ENCODE results near the gene ANKRD18A. TPM values are rescaled to one million over a fixed set of nuclear protein-coding genes. Genes with fewer than 3 reads are reported as not detected.
"Not testable (repeated sequence)": the region's sequence is repeated elsewhere in the genome, so short reads cannot be mapped to it uniquely, and the experiment has no call there.

ANKRD18A gene
- total RNA-seq, 1 donor from 2014 or later: not detected

DNA sequence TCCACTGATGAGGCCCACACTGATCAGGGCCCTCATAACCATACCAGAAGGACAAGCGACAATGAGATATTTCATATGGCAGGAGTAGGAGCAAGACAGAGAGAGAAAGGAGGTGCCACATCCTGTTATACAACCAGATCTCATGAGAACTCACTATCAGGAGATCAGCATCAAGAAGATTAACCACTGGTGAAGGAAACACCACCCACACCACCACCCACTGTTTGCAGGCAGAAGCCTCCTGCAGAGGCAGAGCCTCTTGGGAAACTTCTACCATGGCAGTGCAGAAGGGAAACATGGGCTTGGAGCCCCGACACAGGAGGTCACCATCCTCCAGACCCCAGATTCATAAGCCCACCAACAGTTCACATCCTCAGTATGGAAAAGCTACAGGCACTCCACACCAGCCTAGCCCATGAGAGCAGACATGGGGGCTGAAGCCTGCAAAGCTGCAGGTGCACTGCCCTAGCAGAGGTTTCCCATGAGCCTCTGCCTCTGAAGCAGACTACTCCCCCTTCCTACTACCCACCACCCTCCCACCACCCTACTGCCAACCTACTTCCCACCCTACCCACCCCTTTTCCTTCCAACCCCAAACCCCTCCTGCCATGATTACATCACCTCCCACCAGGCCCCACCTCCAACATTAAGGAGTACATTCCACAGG, 73.8 kb downstream of the ANKRD18A start:
- intact Hi-C loops (cut with micrococcal nuclease); ATAC-seq (ENCODE audit: low read depth); H3K4me1 Mint-ChIP-seq; POLR2A ChIA-PET; H3K27me3 Mint-ChIP-seq; H3K36me3 Mint-ChIP-seq (ENCODE audit: low read depth); H3K27ac Mint-ChIP-seq; H3K4me3 Mint-ChIP-seq; DNase-seq; CTCF ChIA-PET; H3K9me3 Mint-ChIP-seq: not testable (repeated sequence)

DNA sequence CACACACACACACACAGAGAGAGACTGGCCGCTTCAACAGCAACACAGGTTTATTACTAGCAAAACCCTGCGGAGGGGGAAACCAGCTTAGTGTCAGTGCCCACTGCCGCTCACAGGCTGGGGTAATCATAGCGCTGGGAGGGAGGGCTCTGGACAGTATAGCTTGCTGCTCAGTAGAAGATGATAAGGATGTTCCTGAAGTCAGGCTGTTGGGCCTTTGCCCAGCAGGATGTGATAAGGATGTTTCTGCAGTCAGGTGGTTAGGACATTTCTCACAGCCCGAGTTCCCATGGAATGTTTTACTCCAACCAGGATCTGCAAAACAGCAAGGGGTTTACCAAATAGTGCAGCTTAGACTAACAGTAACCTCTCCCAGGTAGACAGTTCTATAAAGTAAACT, 79.9 kb downstream of the ANKRD18A start:
- DNase-seq; H3K27ac Mint-ChIP-seq; H3K9me3 Mint-ChIP-seq; CTCF ChIA-PET; intact Hi-C loops (cut with micrococcal nuclease); H3K27me3 Mint-ChIP-seq; POLR2A ChIA-PET; H3K36me3 Mint-ChIP-seq (ENCODE audit: low read depth); H3K4me1 Mint-ChIP-seq; H3K4me3 Mint-ChIP-seq; ATAC-seq (ENCODE audit: low read depth): not testable (repeated sequence)

- H3K4me3 Mint-ChIP-seq: no peak overlapping the region
- peaks cover 6% of the 10 kb centered on the region for H3K9me3 Mint-ChIP-seq
- no peaks in the 10 kb centered on the region for H3K4me1 Mint-ChIP-seq
- ATAC-seq (ENCODE audit: low read depth) (no peak), DNase-seq (no peak)
- intact Hi-C loops (cut with micrococcal nuclease): no loop called here
- no peaks in the 10 kb centered on the region for H3K36me3 Mint-ChIP-seq (ENCODE audit: low read depth)
- POLR2A ChIA-PET: no interaction called here
- H3K27ac Mint-ChIP-seq: no peak overlapping the region
- peaks cover 5% of the 10 kb centered on the region for H3K27me3 Mint-ChIP-seq
- CTCF ChIA-PET: no interaction called here
- TF ChIP-seq, protein P1, sequence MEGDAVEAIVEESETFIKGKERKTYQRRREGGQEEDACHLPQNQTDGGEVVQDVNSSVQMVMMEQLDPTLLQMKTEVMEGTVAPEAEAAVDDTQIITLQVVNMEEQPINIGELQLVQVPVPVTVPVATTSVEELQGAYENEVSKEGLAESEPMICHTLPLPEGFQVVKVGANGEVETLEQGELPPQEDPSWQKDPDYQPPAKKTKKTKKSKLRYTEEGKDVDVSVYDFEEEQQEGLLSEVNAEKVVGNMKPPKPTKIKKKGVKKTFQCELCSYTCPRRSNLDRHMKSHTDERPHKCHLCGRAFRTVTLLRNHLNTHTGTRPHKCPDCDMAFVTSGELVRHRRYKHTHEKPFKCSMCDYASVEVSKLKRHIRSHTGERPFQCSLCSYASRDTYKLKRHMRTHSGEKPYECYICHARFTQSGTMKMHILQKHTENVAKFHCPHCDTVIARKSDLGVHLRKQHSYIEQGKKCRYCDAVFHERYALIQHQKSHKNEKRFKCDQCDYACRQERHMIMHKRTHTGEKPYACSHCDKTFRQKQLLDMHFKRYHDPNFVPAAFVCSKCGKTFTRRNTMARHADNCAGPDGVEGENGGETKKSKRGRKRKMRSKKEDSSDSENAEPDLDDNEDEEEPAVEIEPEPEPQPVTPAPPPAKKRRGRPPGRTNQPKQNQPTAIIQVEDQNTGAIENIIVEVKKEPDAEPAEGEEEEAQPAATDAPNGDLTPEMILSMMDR (IDR thresholded peaks at IDR 0.05): no peak
Observed at GRCh38 chr9:38529317-38529716, 91.1 kb downstream of the ANKRD18A start.

DNA sequence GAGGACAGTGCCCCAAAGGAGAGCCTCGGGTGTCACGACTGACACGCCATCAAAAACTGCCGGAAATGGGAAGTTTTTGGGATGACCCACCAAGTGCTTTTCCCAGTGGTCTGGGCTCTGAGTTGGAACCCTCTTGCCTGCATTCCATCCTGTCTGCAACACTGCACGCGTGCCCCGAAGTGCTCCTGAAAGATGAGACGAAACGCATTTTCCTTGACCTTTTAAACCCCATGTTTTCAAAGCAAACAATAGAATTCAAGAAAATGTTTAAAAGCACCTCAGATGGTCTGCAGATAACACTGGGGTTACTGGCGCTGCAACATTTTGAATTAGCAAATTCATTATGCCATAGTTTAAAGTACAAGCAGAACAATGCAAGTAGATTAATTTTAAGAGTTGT, 92.9 kb downstream of the ANKRD18A start:
- no peak overlapping the region for H3K27ac Mint-ChIP-seq
- TF ChIP-seq, protein P1 (IDR thresholded peaks at IDR 0.05): no peak
- intact Hi-C loops (cut with micrococcal nuclease): no loop called here
- no peak for DNase-seq
- no peaks in the 10 kb centered on the region for H3K4me1 Mint-ChIP-seq
- H3K4me3 Mint-ChIP-seq: no peak overlapping the region
- POLR2A ChIA-PET: no interaction called here
- H3K36me3 Mint-ChIP-seq (ENCODE audit: low read depth): no peaks in the 10 kb centered on the region
- peaks cover 6% of the 10 kb centered on the region for H3K9me3 Mint-ChIP-seq
- CTCF ChIA-PET: no interaction called here
- no peak for ATAC-seq (ENCODE audit: low read depth)
- peaks cover 5% of the 10 kb centered on the region for H3K27me3 Mint-ChIP-seq

- CTCF ChIA-PET: no interaction called here
- DNase-seq (no peak), ATAC-seq (ENCODE audit: low read depth) (no peak)
- no peak overlapping the region for H3K4me3 Mint-ChIP-seq
- no peaks in the 10 kb centered on the region for H3K36me3 Mint-ChIP-seq (ENCODE audit: low read depth)
- no peaks in the 10 kb centered on the region for H3K4me1 Mint-ChIP-seq
- peaks cover 6% of the 10 kb centered on the region for H3K9me3 Mint-ChIP-seq
- POLR2A ChIA-PET: no interaction called here
- peaks cover 5% of the 10 kb centered on the region for H3K27me3 Mint-ChIP-seq
- TF ChIP-seq, protein P1 (IDR thresholded peaks at IDR 0.05): no peak
- no peak overlapping the region for H3K27ac Mint-ChIP-seq
- intact Hi-C loops (cut with micrococcal nuclease): no loop called here
Observed at GRCh38 chr9:38526591-38526990, 93.8 kb downstream of the ANKRD18A start.

DNA sequence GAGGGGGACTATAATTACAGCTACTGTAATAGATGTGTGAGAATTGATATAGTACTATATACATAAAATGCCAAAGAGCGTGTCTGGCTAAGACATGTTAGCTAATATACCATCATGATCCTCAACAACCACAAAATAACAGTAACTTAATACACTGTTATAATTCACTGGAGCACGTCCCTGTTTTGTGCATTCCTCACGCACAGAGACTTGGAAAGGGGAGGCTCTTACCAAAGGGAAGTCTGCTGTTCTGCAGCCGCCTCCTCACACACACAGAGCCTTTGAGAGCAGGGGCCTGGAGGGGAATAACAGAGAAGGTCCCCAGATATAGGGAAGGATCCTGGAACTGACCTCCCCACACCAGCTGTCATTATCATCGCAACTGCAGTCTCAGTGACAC, 97.3 kb downstream of the ANKRD18A start:
- Mint-ChIP-seq H3K4me3 (no peak overlapping the region), H3K27ac (no peak overlapping the region), H3K4me1 (no peaks in the 10 kb centered on the region), H3K27me3 (peaks cover 5% of the 10 kb centered on the region), H3K36me3 (ENCODE audit: low read depth) (no peaks in the 10 kb centered on the region), H3K9me3 (no peaks in the 10 kb centered on the region)
- TF ChIP-seq, protein P1 (IDR thresholded peaks at IDR 0.05): no peak
- intact Hi-C loops (cut with micrococcal nuclease): no loop called here
- DNase-seq (no peak), ATAC-seq (ENCODE audit: low read depth) (no peak)
- ChIA-PET POLR2A (no interaction called here), CTCF (no interaction called here)

All from activated B cell treated with CpG ODN at 0.5 μM for 24 hours (primary cell).